ENCODE results near the gene ITPR2. TPM values are rescaled to one million over a fixed set of nuclear protein-coding genes. Genes with fewer than 3 reads are reported as not detected.

The ITPR2 gene
- total and polyA plus RNA-seq, 2 of the 8 experiments (the other 6 are each of a cell fraction or from before 2014, with no cell fraction given) = 4.1 to 48.3 TPM

DNA sequence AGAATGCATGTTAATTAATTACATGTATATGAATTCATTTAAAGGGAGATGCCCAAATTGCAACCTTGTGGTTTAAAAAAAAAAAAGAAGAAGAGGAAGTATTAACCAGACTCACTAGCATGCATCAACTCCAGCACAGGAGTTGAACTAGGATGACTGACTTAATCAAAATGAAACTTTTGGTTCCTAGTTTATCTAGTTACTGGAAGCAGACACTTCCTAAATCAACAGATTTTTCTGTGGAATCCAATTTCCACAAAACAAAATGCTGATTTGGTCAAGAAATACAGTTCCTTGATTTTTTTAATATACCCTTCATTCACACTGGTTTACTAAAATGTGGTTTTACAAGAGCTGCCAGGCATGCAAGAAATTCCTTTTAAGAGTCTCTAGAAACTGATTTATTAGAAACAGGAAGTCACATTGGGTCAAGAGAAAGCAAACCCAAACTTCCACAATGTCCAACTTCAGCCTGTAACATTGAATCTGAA, 41.6 kb downstream of the ITPR2 start:
- no peak overlapping the region for H3K9ac ChIP-seq (replicated peaks in 1 of 4; ENCODE audit: extremely low read depth in 1 of 4, low read depth in 3 of 4, low read length in 3 of 4)
- no peak overlapping the region for H4K8ac ChIP-seq (ENCODE audit: extremely low read depth, insufficient read depth, low read length)
- H2BK20ac ChIP-seq (ENCODE audit: low read length) = no peak overlapping the region
- no peaks in the 10 kb centered on the region for H4K20me1 ChIP-seq (replicated peaks in 1 of 2; ENCODE audit: control insufficient read depth in 1 of 2, insufficient read depth in 2 of 2, low read length in 2 of 2)
- no peak overlapping the region for H3K4ac ChIP-seq (replicated peaks; ENCODE audit: insufficient read length, low read depth, low read length)
- peaks cover 0 to 4% of the 10 kb centered on the region in 2 experiments; a peak in 1 of 4 replicates for H3K9me3 ChIP-seq (ENCODE audit: insufficient read depth in 2 of 2, low read depth in 1 of 2, low read length in 1 of 2)
- no peak overlapping the region for H2AFZ ChIP-seq (ENCODE audit: low read length)
- no peak overlapping the region for H3K27ac ChIP-seq (ENCODE audit: low read depth, low read length)
- no peak overlapping the region for H3K56ac ChIP-seq (replicated peaks; ENCODE audit: insufficient read length, low read depth, low read length)
- no peak overlapping the region for H3K14ac ChIP-seq (ENCODE audit: insufficient read length)
- no peak overlapping the region for H4K91ac ChIP-seq (replicated peaks; ENCODE audit: insufficient read length, low read length)
- H2BK15ac ChIP-seq (ENCODE audit: low read length) = no peak overlapping the region
- ChIA-PET POLR2A (ENCODE audit: partially characterized antibody) (no interaction called here), CTCF (ENCODE audit: partially characterized antibody) (no interaction called here)
- peaks cover 0 to 6% (median 0%) of the 10 kb centered on the region in 4 experiments; a peak in 2 of 8 replicates for H3K36me3 ChIP-seq (ENCODE audit: control insufficient read depth in 2 of 4, insufficient read depth in 4 of 4, low read length in 3 of 4)
- no peak overlapping the region for H3K4me2 ChIP-seq (ENCODE audit: insufficient read depth in 1 of 2, low read depth in 2 of 2, low read length in 2 of 2)
- H3K18ac ChIP-seq (ENCODE audit: extremely low read depth, low read length) = no peak overlapping the region
- H4K5ac ChIP-seq (ENCODE audit: insufficient read length, low read depth, low read length) = no peak overlapping the region
- no peaks in the 10 kb centered on the region for H3K4me1 ChIP-seq (replicated peaks in 1 of 4; ENCODE audit: control insufficient read depth in 3 of 4, insufficient read depth in 4 of 4, low read length in 3 of 4)
- no peak overlapping the region for H3K4me3 ChIP-seq (ENCODE audit: extremely low read depth in 1 of 4, insufficient read depth in 2 of 4, low read depth in 3 of 4, low read length in 4 of 4)
- no peak overlapping the region for H3K23ac ChIP-seq (ENCODE audit: insufficient read length)
- no peak overlapping the region for H2BK5ac ChIP-seq (ENCODE audit: low read depth, low read length)
- no peak overlapping the region for H2BK120ac ChIP-seq (replicated peaks; ENCODE audit: low read depth, low read length)
- no peaks in the 10 kb centered on the region for H3K23me2 ChIP-seq (ENCODE audit: low read depth, low read length)
- H3K79me1 ChIP-seq (ENCODE audit: low read depth, low read length) = no peaks in the 10 kb centered on the region; the same call in 1 of the 2 replicates
- H2BK12ac ChIP-seq (ENCODE audit: low read depth, low read length) = no peak overlapping the region
- FAIRE-seq = peak; percentile 70
- H3K27me3 ChIP-seq (replicated peaks in 1 of 4; ENCODE audit: control insufficient read depth in 3 of 4, extremely low read depth in 1 of 4, insufficient read depth in 3 of 4, low read length in 3 of 4) = no peaks in the 10 kb centered on the region
- H2AK5ac ChIP-seq (ENCODE audit: low read depth, low read length) = no peak overlapping the region
- H3K79me2 ChIP-seq (ENCODE audit: control insufficient read depth in 1 of 2, insufficient read depth in 2 of 2, low read length in 2 of 2) = peaks cover 0 to 4% of the 10 kb centered on the region in 2 experiments; a peak in 1 of 4 replicates
- no peak for DNase-seq (ENCODE audit: low read depth in 1 of 2, low spot score in 2 of 2)
- TF ChIP-seq CTBP2 (IDR thresholded peaks at IDR 0.05; ENCODE audit: borderline replicate concordance, insufficient read depth, insufficient read length, low read length) = no peak
- no peak for TF ChIP-seq KDM1A (IDR thresholded peaks at IDR 0.05; ENCODE audit: borderline replicate concordance, low read length)
- no peak for TF ChIP-seq ZNF274 (IDR thresholded peaks at IDR 0.05; ENCODE audit: borderline replicate concordance, extremely low read depth, low read length)
- no peak for TF ChIP-seq RNF2 (IDR thresholded peaks at IDR 0.05; ENCODE audit: borderline replicate concordance, low read depth, low read length, missing control alignments, poor library complexity, severe bottlenecking)
- TF ChIP-seq SAP30 (IDR thresholded peaks at IDR 0.05; ENCODE audit: insufficient read depth, insufficient replicate concordance, low read length) = no peak
- TF ChIP-seq PHF8 (conservative IDR thresholded peaks at IDR 0.05; ENCODE audit: low read depth, low read length) = no peak
- TF ChIP-seq JUN (IDR thresholded peaks at IDR 0.05; ENCODE audit: low read depth, low read length) = no peak
- no peak for TF ChIP-seq BACH1 (IDR thresholded peaks at IDR 0.05; ENCODE audit: low read length)
- TF ChIP-seq RFX5 (IDR thresholded peaks at IDR 0.05; ENCODE audit: borderline replicate concordance, low read depth, low read length) = no peak
- no peak for TF ChIP-seq CHD2 (IDR thresholded peaks at IDR 0.05; ENCODE audit: low read length)
- no peak for TF ChIP-seq FOSL1 (IDR thresholded peaks at IDR 0.05; ENCODE audit: insufficient read depth, low read depth, low read length)
- no peak for TF ChIP-seq RXRA (IDR thresholded peaks at IDR 0.05; ENCODE audit: insufficient read depth, low read depth, low read length)
- TF ChIP-seq BRCA1 (IDR thresholded peaks at IDR 0.05; ENCODE audit: low read depth, low read length) = no peak
- TF ChIP-seq JUND (IDR thresholded peaks at IDR 0.05; ENCODE audit: low read length) = no peak
- TF ChIP-seq ASH2L (IDR thresholded peaks at IDR 0.05; ENCODE audit: low read length) = no peak
